AG04449 (cell line): ENCODE results near the gene RANBP17.

ENCODE experiments used
- CTCF ChIA-PET: fragments of 350-600 bp; formaldehyde crosslinking; extraction: SDS; loops from one replicate; lab custom pipeline; 2021; ENCODE audit warnings: antibody characterized with exemption; lab: Yijun Ruan, JAX
- POLR2A ChIA-PET: fragments of 400-600, 350-600 bp; formaldehyde crosslinking; extraction: SDS; loops from one replicate; lab custom pipeline; 2020; ENCODE audit warnings: antibody characterized with exemption, inconsistent platforms; lab: Yijun Ruan, JAX
- DNase-seq: peaks from one replicate; pipeline ENCODE4 v3.0.0-alpha.2; 2010; ENCODE audit warnings: low read depth, low spot score
- H3K4me3 ChIP-seq: 2 replicates; pipeline ENCODE4 v1.5.1; 2011; ENCODE audit warnings: low read depth, mild to moderate bottlenecking, control low read depth, low read length
- CTCF ChIP-seq: IDR thresholded peaks from one replicate; pipeline ENCODE4 v1.5.1; 2011; ENCODE audit warnings: mild to moderate bottlenecking, moderate library complexity, low read length, control low read depth, inconsistent platforms; ENCODE audit not compliant: insufficient read depth; ENCODE audit errors: missing control alignments

RANBP17 gene

GRCh38 chr5:170874017-170874416, 12.2 kb downstream of the RANBP17 start:
- POLR2A ChIA-PET = no interaction called here
- no peak overlapping the region for H3K4me3 ChIP-seq
- no peak for TF ChIP-seq CTCF
- no peak for DNase-seq
- CTCF ChIA-PET = interaction anchor here (1.0 to 1.1 kb wide), 2 partner anchors 11 to 18 kb away, joined by 3 read pairs; no protein-coding TSS in a partner anchor

GRCh38 chr5:170875811-170876210, 14.0 kb downstream of the RANBP17 start:
- H3K4me3 ChIP-seq = no peak overlapping the region
- TF ChIP-seq CTCF = no peak
- no peak for DNase-seq
- ChIA-PET CTCF (no interaction called here), POLR2A (no interaction called here)

- ChIA-PET POLR2A (no interaction called here), CTCF (interaction anchor here (1.3 to 1.5 kb wide), 2 partner anchors 9 to 16 kb away, joined by 4 to 5 read pairs; no protein-coding TSS in a partner anchor)
- H3K4me3 ChIP-seq = no peak overlapping the region
- no peak for TF ChIP-seq CTCF
- DNase-seq = no peak
Observed at GRCh38 chr5:170880084-170880483, 18.3 kb downstream of the RANBP17 start.

GRCh38 chr5:170882345-170882744, 20.5 kb downstream of the RANBP17 start:
- ChIA-PET CTCF (no interaction called here), POLR2A (no interaction called here)
- no peak for DNase-seq
- H3K4me3 ChIP-seq = no peak overlapping the region
- TF ChIP-seq CTCF = no peak

- no peak overlapping the region for H3K4me3 ChIP-seq
- no peak for TF ChIP-seq CTCF
- no peak for DNase-seq
- ChIA-PET POLR2A (interaction anchor here (1.1 kb wide), 1 partner anchor 22 kb away, joined by 3 read pairs; no protein-coding TSS in a partner anchor), CTCF (interaction anchor here (0.8 to 1.4 kb wide), 2 partner anchors 9 to 12 kb away, joined by 3 read pairs; no protein-coding TSS in a partner anchor)
Observed at GRCh38 chr5:170885256-170885655, 23.4 kb downstream of the RANBP17 start.

- no peak for DNase-seq
- POLR2A ChIA-PET = interaction anchor here (1.1 kb wide), 1 partner anchor 22 kb away, joined by 3 read pairs; no protein-coding TSS in a partner anchor
- no peak overlapping the region for H3K4me3 ChIP-seq
- TF ChIP-seq CTCF = no peak
- CTCF ChIA-PET = interaction anchor here (0.8 to 1.4 kb wide), 2 partner anchors 8 to 12 kb away, joined by 3 read pairs; no protein-coding TSS in a partner anchor
Observed at GRCh38 chr5:170885809-170886208, 24.0 kb downstream of the RANBP17 start.
